Mesodermal cell (in vitro differentiated cells): ENCODE data around the gene VWA3B.
"Not testable (repeated sequence)": the region's sequence is repeated elsewhere in the genome, so short reads cannot be mapped to it uniquely, and the experiment has no call there.

Source experiments
- H3K27ac ChIP-seq: 2 replicates; pipeline ENCODE4 v1.7.0; 2013; ENCODE audit warnings: mild to moderate bottlenecking, low read depth, low read length, moderate library complexity; ENCODE audit not compliant: severe bottlenecking
- H3K36me3 ChIP-seq: 2 replicates; pipeline ENCODE4 v1.7.1; 2013; ENCODE audit warnings: mild to moderate bottlenecking, low read length, moderate library complexity; ENCODE audit not compliant: control insufficient read depth, insufficient read depth
- H3K4me1 ChIP-seq: one replicate; pipeline ENCODE4 v1.7.1; 2013; ENCODE audit warnings: mild to moderate bottlenecking, low read length; ENCODE audit not compliant: insufficient read depth, control insufficient read depth, poor library complexity, severe bottlenecking
- H3K4me3 ChIP-seq: 2 replicates; pipeline ENCODE4 v1.7.0; 2013; ENCODE audit warnings: low read length, control low read depth, mild to moderate bottlenecking; ENCODE audit not compliant: insufficient read depth, poor library complexity, severe bottlenecking; ENCODE audit errors: extremely low read depth
- H3K9me3 ChIP-seq: 2 replicates; pipeline ENCODE4 v1.7.1; 2013; ENCODE audit warnings: mild to moderate bottlenecking, low read length, moderate library complexity; ENCODE audit not compliant: control insufficient read depth
- WGBS, 2 experiments: methylation state at CpG; one replicate each; pipeline ENCODE4 v1.1.5; 2013; ENCODE audit warnings: missing lambda C conversion rate in 2 of 2; ENCODE audit not compliant: insufficient coverage in 2 of 2; 5-methylcytosine and 5-hydroxymethylcytosine counted together

VWA3B gene

DNA sequence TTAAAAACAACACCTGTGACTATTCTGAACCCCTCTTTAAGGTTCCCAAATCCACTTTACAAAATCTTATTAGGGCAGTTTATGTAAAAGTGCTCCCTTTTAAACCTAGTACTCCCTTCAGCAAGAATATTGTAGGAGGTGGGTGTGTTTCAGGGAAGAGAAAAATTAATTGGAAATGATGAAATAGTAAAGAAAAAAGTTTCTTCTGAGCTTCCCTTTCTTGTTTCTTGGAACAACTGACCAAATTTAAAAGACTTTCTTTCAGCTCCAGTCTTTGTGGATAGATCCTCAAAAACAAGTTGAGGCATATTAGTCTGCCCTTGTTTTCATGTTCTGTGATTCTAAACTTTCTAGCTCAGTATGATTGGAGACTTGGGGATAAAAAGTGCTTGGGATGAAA lies 3.0 kb downstream of the VWA3B start:
- no peaks in the 10 kb centered on the region for H3K4me1 ChIP-seq
- H3K27ac ChIP-seq = no peak overlapping the region
- H3K9me3 ChIP-seq = peaks cover 6% of the 10 kb centered on the region
- no peak overlapping the region for H3K4me3 ChIP-seq
- H3K36me3 ChIP-seq = no peaks in the 10 kb centered on the region

GRCh38 chr2:98090951-98091350 lies 4.0 kb downstream of the VWA3B start:
- no peak overlapping the region for H3K4me3 ChIP-seq
- no peaks in the 10 kb centered on the region for H3K4me1 ChIP-seq
- 88 to 91% methylated on average over 6 of the region's 8 CpGs for WGBS, 2 experiments
- H3K9me3 ChIP-seq = peaks cover 13% of the 10 kb centered on the region
- H3K36me3 ChIP-seq = no peaks in the 10 kb centered on the region
- H3K27ac ChIP-seq = no peak overlapping the region

GRCh38 chr2:98091738-98092137 lies 4.8 kb downstream of the VWA3B start:
- H3K4me1 ChIP-seq = no peaks in the 10 kb centered on the region
- no peak overlapping the region for H3K27ac ChIP-seq
- peaks cover 14% of the 10 kb centered on the region for H3K9me3 ChIP-seq
- WGBS, 2 experiments = no CpG with 5 or more reads among the region's 1 CpG
- no peak overlapping the region for H3K4me3 ChIP-seq
- no peaks in the 10 kb centered on the region for H3K36me3 ChIP-seq

- Histone ChIP-seq H3K4me1 (no peaks in the 10 kb centered on the region), H3K27ac (no peak overlapping the region), H3K4me3 (no peak overlapping the region), H3K9me3 (peaks cover 14% of the 10 kb centered on the region), H3K36me3 (no peaks in the 10 kb centered on the region)
- WGBS, 2 experiments = 100% methylated on average over 1 of the region's 3 CpGs; no CpG with 5 or more reads in 1 of the 2 experiments
Measured at GRCh38 chr2:98093146-98093545, 6.2 kb downstream of the VWA3B start.

DNA sequence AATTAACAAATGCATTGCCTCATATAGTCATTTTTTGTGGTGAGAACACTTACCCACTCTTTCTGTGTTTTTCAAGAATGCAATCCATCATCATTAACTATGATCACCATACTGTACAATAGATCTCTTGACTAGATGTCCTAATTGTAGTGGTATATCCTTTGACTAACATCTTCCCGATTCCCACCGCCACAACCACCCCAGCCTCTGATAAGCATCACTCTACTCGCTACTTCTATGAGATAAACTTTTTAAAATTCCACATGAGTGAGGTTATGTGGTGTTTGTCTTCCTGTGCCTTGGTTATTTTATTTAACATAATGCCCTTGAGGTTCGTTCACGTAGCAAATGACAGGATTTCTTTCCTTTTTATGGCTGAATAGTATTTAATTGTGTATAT lies 6.6 kb downstream of the VWA3B start:
- Histone ChIP-seq H3K27ac (no peak overlapping the region), H3K36me3 (no peaks in the 10 kb centered on the region), H3K4me1 (no peaks in the 10 kb centered on the region), H3K9me3 (peaks cover 14% of the 10 kb centered on the region), H3K4me3 (no peak overlapping the region)
- 100% methylated on average over 1 of the region's 5 CpGs; no CpG with 5 or more reads in 1 of the 2 experiments for WGBS, 2 experiments

GRCh38 chr2:98099939-98100743 lies 13.2 kb downstream of the VWA3B start:
- peaks cover 7% of the 10 kb centered on the region for H3K9me3 ChIP-seq
- no peaks in the 10 kb centered on the region for H3K4me1 ChIP-seq
- H3K36me3 ChIP-seq = no peaks in the 10 kb centered on the region
- WGBS, 2 experiments = 90 to 91% methylated on average over 6 of the region's 6 CpGs
- H3K27ac ChIP-seq = no peak overlapping the region
- H3K4me3 ChIP-seq = no peak overlapping the region

DNA sequence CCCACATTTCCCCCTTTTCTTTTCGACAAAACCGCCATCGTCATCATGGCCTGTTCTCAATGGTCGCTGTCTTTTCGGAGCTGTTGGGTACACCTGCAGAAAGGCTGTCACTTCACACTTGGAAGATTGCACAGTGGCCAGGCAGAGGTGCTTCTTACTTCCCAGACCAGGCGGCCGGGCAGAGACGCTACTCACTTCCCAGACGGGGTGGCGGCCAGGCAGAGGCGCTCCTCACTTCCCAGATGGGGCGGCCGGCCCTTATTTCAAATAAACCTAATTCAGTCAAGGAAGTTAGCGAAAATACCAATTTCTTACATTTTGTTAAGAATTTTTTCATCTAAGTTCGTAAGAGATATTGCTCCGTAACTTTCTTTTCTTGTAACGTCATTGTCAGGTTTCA lies 15.3 kb downstream of the VWA3B start:
- not testable (repeated sequence) for H3K4me1 ChIP-seq, H3K9me3 ChIP-seq, H3K27ac ChIP-seq, H3K4me3 ChIP-seq, H3K36me3 ChIP-seq
- 88 to 94% methylated on average over 12 to 17 of the region's 17 CpGs for WGBS, 2 experiments

GRCh38 chr2:98102878-98103277 lies 15.9 kb downstream of the VWA3B start:
- H3K9me3 ChIP-seq = no peaks in the 10 kb centered on the region
- no peaks in the 10 kb centered on the region for H3K4me1 ChIP-seq
- no peak overlapping the region for H3K4me3 ChIP-seq
- no peak overlapping the region for H3K27ac ChIP-seq
- no peaks in the 10 kb centered on the region for H3K36me3 ChIP-seq

- Histone ChIP-seq H3K27ac (no peak overlapping the region), H3K4me3 (no peak overlapping the region), H3K4me1 (no peaks in the 10 kb centered on the region), H3K9me3 (no peaks in the 10 kb centered on the region), H3K36me3 (no peaks in the 10 kb centered on the region)
- 80% methylated on average over 1 of the region's 2 CpGs; no CpG with 5 or more reads in 1 of the 2 experiments for WGBS, 2 experiments
Measured at GRCh38 chr2:98108110-98108509, 21.1 kb downstream of the VWA3B start.

DNA sequence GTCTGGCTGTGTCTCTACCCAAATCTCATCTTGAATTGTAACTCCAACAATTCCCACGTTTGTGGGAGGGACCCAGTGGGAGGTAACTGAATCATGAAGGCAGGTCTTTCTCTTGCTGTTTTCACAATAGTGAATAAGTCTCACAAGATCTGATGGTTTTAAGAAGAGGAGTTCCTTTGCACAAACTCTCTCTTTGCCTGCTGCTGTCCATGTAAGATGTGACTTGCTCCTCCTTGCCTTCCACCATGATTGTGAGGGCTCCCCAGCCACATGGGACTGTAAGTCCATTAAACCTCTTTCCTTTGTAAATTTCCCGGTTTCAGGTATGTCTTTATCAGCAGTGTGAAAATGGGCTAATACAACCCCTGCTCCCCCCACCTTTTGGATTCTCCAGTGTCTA lies 23.8 kb downstream of the VWA3B start:
- WGBS, 2 experiments = no CpG with 5 or more reads among the region's 2 CpGs
- Histone ChIP-seq H3K36me3 (no peaks in the 10 kb centered on the region), H3K4me3 (no peak overlapping the region), H3K9me3 (no peaks in the 10 kb centered on the region), H3K27ac (no peak overlapping the region), H3K4me1 (no peaks in the 10 kb centered on the region)

DNA sequence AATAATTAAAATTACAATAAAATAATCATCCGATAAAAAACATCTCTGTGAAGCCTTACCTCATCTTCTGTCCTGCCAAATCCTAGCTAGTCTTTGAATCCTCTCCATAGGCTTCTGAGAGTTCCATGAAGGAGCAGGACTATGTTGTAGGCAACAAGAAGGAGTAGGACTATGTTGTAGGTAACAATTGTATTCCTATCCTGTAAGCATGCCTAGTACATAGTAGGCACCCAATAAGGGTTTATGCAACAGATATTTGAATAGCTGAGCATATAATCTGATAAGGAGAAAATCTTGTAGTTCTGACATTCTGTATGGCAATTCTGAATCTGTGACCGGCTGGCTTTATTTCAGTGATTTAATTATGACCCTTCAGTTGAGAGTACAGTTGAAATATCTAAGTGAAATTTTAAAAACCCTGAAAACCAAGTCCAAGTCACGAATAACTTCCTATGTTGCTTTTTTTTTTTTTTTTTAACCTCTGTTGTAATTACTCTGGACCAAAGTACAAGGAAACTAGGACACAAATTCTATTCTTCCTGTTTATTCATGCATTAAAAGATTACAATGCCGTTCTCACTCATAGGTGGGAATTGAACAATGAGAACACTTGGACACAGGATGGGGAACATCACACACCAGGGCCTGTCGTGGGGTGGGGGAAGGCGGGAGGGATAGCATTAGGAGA lies 27.8 kb downstream of the VWA3B start:
- no peaks in the 10 kb centered on the region for H3K9me3 ChIP-seq
- H3K4me3 ChIP-seq = no peak overlapping the region
- no peaks in the 10 kb centered on the region for H3K36me3 ChIP-seq
- H3K4me1 ChIP-seq = no peaks in the 10 kb centered on the region
- WGBS, 2 experiments = 60 to 100% methylated on average over 1 of the region's 6 CpGs
- H3K27ac ChIP-seq = no peak overlapping the region
